SK-N-SH (cell line): ENCODE measurements around the gene CUX1. TPM values are rescaled to one million over a fixed set of nuclear protein-coding genes. Genes with fewer than 3 reads are reported as not detected.

Source experiments
- CTCF ChIA-PET: fragments of 300-600, 350-600 bp; formaldehyde crosslinking; extraction: SDS; loops from one replicate; lab custom pipeline; 2021; lab: Yijun Ruan, JAX
- POLR2A ChIA-PET: fragments of 350-600 bp; sonication (Branson Sonifier 250); formaldehyde crosslinking; extraction: SDS; loops from one replicate; lab custom pipeline; 2020; ENCODE audit warnings: antibody characterized with exemption, inconsistent platforms; lab: Yijun Ruan, JAX
- DNase-seq: peaks from one replicate; pipeline ENCODE4 v3.0.0; 2012
- H2AFZ ChIP-seq: fragments of 200-600 bp; sonication (generic); 2 replicates; pipeline ENCODE4 v1.8.1; 2016; ENCODE audit warnings: antibody characterized with exemption, mild to moderate bottlenecking, low read depth
- H3F3A ChIP-seq: fragments of 200-600 bp; sonication (generic); replicated peaks from 2 replicates; pipeline ENCODE3; 2016; ENCODE audit warnings: antibody characterized with exemption, mild to moderate bottlenecking; ENCODE audit not compliant: insufficient read depth
- H3K27ac ChIP-seq, 2 experiments: fragments of 200-500 bp in 1 of 2; fragments of 200-600 bp in 1 of 2; sonication (Bioruptor generic) in 1 of 2; sonication (generic), shearing (Covaris generic) in 1 of 2; 2 replicates each; pipeline versions ENCODE4 v1.5.1 to v1.6.1; 2014 to 2016; ENCODE audit warnings: low read depth in 2 of 2, inconsistent platforms in 1 of 2, low read length in 1 of 2, mild to moderate bottlenecking in 1 of 2, mixed read lengths in 1 of 2
- H3K27me3 ChIP-seq: fragments of 200-600 bp; sonication (generic), shearing (Covaris generic); 2 replicates; pipeline ENCODE4 v1.6.1; 2016; ENCODE audit warnings: mixed run types; ENCODE audit not compliant: insufficient read depth
- H3K36me3 ChIP-seq, 2 experiments: fragments of 200-500 bp in 1 of 2; fragments of 200-600 bp in 1 of 2; sonication (Bioruptor generic) in 1 of 2; sonication (generic) in 1 of 2; replicated peaks in 1 of 2; 2 replicates each; pipeline versions ENCODE3 to v1.5.1; 2014 to 2016; ENCODE audit warnings: low read length in 1 of 2, mild to moderate bottlenecking in 1 of 2; ENCODE audit not compliant: insufficient read depth in 2 of 2, control insufficient read depth in 1 of 2
- H3K4me1 ChIP-seq, 2 experiments: fragments of 200-500 bp in 1 of 2; fragments of 200-600 bp in 1 of 2; sonication (Bioruptor generic) in 1 of 2; sonication (generic), shearing (Covaris generic) in 1 of 2; 2 replicates each; pipeline versions ENCODE4 v1.5.1 to v1.6.1; 2014 to 2016; ENCODE audit warnings: low read depth in 1 of 2, low read length in 1 of 2, mixed run types in 1 of 2; ENCODE audit not compliant: insufficient read depth in 2 of 2, control insufficient read depth in 1 of 2
- H3K4me2 ChIP-seq: fragments of 200-600 bp; sonication (generic), shearing (Covaris generic); 2 replicates; pipeline ENCODE4 v1.6.1; 2017; ENCODE audit warnings: mixed run types
- H3K4me3 ChIP-seq, 2 experiments: fragments of 200-500 bp in 1 of 2; fragments of 200-600 bp in 1 of 2; sonication (Bioruptor generic) in 1 of 2; sonication (generic), shearing (Covaris generic) in 1 of 2; 2 replicates each; pipeline versions ENCODE4 v1.5.1 to v1.8.1; 2014 to 2016; ENCODE audit warnings: low read depth in 2 of 2, inconsistent platforms in 1 of 2, low read length in 1 of 2, mild to moderate bottlenecking in 1 of 2, mixed read lengths in 1 of 2, moderate library complexity in 1 of 2
- H3K79me2 ChIP-seq: fragments of 200-600 bp; sonication (generic); 2 replicates; pipeline ENCODE4 v1.8.1; 2017; ENCODE audit warnings: mild to moderate bottlenecking; ENCODE audit not compliant: insufficient read depth
- H3K9ac ChIP-seq: fragments of 200-600 bp; sonication (generic); 2 replicates; pipeline ENCODE4 v1.6.1; 2017; ENCODE audit warnings: mixed run types
- H3K9me2 ChIP-seq: fragments of 200-600 bp; sonication (generic); 2 replicates; pipeline ENCODE4 v1.6.1; 2017; ENCODE audit warnings: mixed run types
- H3K9me3 ChIP-seq: fragments of 200-600 bp; sonication (generic); 2 replicates; pipeline ENCODE4 v1.6.1; 2017; ENCODE audit warnings: mixed run types, mild to moderate bottlenecking, moderate library complexity
- H4K20me1 ChIP-seq: fragments of 200-600 bp; sonication (generic); 2 replicates; pipeline ENCODE4 v1.6.1; 2017; ENCODE audit warnings: mild to moderate bottlenecking, mixed run types; ENCODE audit not compliant: insufficient read depth
- CHD2 ChIP-seq: fragments of 150-350 bp; IDR thresholded peaks from 2 replicates; pipeline ENCODE4 v1.6.1; 2018; ENCODE audit warnings: low read length; ENCODE audit not compliant: partially characterized antibody
- ELF1 ChIP-seq: IDR thresholded peaks from 2 replicates; pipeline ENCODE4 v1.4.0; 2012
- FOXJ3 ChIP-seq: sonication (generic); formaldehyde crosslinking; IDR thresholded peaks from 2 replicates; pipeline ENCODE4 v1.5.1; 2020; ENCODE audit warnings: mild to moderate bottlenecking, missing genetic modification reagents
- FOXM1 ChIP-seq: IDR thresholded peaks from 2 replicates; pipeline ENCODE4 v1.4.0; 2012; ENCODE audit warnings: low read depth, mild to moderate bottlenecking
- GABPA ChIP-seq: IDR thresholded peaks from 2 replicates; pipeline ENCODE4 v1.4.0; 2012; ENCODE audit warnings: low read depth, mild to moderate bottlenecking
- GATA2 ChIP-seq: sonication (generic); formaldehyde crosslinking; IDR thresholded peaks from 2 replicates; pipeline ENCODE4 v1.5.0; 2020; ENCODE audit warnings: mild to moderate bottlenecking, missing genetic modification reagents
- MEF2A ChIP-seq: IDR thresholded peaks from 2 replicates; pipeline ENCODE4 v1.4.0; 2012; ENCODE audit warnings: low read depth, borderline replicate concordance
- NRF1 ChIP-seq: IDR thresholded peaks from 2 replicates; pipeline ENCODE4 v1.6.1; 2012; ENCODE audit warnings: low read depth, mild to moderate bottlenecking, low read length
- RCOR1 ChIP-seq: fragments of 150-350 bp; IDR thresholded peaks from 2 replicates; pipeline ENCODE4 v1.6.1; 2017; ENCODE audit warnings: antibody characterized with exemption, low read length
- RFX5 ChIP-seq: IDR thresholded peaks from 2 replicates; pipeline ENCODE4 v1.6.1; 2012; ENCODE audit warnings: mild to moderate bottlenecking, improper control_type of control experiment, low read length
- SMC3 ChIP-seq: IDR thresholded peaks from 2 replicates; pipeline ENCODE4 v1.6.1; 2012; ENCODE audit warnings: low read depth, low read length, improper control_type of control experiment
- YY1 ChIP-seq: IDR thresholded peaks from 2 replicates; pipeline ENCODE4 v1.4.0; 2012; ENCODE audit warnings: low read depth, mild to moderate bottlenecking
- WGBS: methylation state at CpG from one replicate; pipeline ENCODE4 v1.1.6; 2017; ENCODE audit warnings: low lambda C conversion rate; 5-methylcytosine and 5-hydroxymethylcytosine counted together
- polyA plus RNA-seq, 3 experiments: library from polyadenylated mRNA; depleted of rRNA; stranded (reverse); fragments of >200 nt; gene quantifications; 2 replicates each; pipeline ENCODE4 v1.2.3, GENCODE V29; 2012
- TF ChIP-seq, protein P1 (sequence below): IDR thresholded peaks from 2 replicates; pipeline ENCODE4 v1.6.1; 2012; ENCODE audit warnings: mild to moderate bottlenecking, low read depth, low read length, moderate library complexity
- TF ChIP-seq, protein P2 (sequence below): fragments of 150-350 bp; IDR thresholded peaks from 2 replicates; pipeline ENCODE4 v1.6.1; 2016; ENCODE audit warnings: mild to moderate bottlenecking, low read depth, low read length
- TF ChIP-seq, protein P3 (sequence below): fragments of 150-350 bp; IDR thresholded peaks from 2 replicates; pipeline ENCODE4 v1.6.1; 2017; ENCODE audit warnings: antibody characterized with exemption, low read length, low read depth, borderline replicate concordance
- TF ChIP-seq, protein P4 (sequence below): IDR thresholded peaks from 2 replicates; pipeline ENCODE4 v1.4.0; 2012; ENCODE audit warnings: low read depth, borderline replicate concordance
- TF ChIP-seq, protein P5 (sequence below): fragments of 200-600 bp; sonication (generic); IDR thresholded peaks from 2 replicates; pipeline ENCODE4 v1.6.1; 2017; ENCODE audit warnings: antibody characterized with exemption, mild to moderate bottlenecking, moderate library complexity

Gene CUX1
- polyA plus RNA-seq, 1 of the 3 experiments (the other 2 are of a cell fraction) = 68.6 TPM

DNA sequence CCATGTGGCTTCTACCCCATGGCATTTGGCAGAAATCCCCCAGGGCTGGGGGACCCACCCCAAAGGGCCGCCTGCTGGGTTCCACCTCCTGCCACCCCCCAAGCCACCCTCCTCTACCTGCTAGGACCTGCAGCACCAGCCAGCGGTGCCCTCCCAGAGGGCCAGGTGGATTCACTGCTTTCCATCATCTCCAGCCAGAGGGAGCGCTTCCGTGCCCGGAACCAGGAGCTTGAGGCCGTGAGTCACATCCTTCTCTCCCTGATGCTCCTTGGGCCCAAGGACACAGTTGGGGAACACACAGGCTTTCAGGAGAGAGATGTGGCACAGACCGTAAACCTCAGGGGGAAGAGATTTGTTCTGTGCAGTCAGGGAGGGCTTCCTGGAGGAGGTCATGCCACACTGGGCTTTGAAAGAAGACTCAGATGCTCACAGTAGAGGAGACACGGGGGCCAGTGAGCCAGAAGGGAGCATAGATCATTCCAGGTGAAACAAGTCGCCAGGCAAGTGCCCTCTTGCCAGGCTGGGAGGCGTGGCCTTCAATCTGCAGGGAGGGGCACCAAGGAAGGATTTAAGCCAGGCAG is 457.8 kb downstream of the CUX1 start:
- H3K9me2 ChIP-seq = no peaks in the 10 kb centered on the region
- H3K4me2 ChIP-seq = no peak overlapping the region
- H3K27me3 ChIP-seq = no peaks in the 10 kb centered on the region
- POLR2A ChIA-PET = no interaction called here
- H3F3A ChIP-seq = no peaks in the 10 kb centered on the region
- peaks cover 0 to 18% of the 10 kb centered on the region in 2 experiments; a peak in 1 of 4 replicates for H3K4me1 ChIP-seq
- H3K27ac ChIP-seq = no peak overlapping the region
- CTCF ChIA-PET = interaction anchor here (6.8 to 7.9 kb wide), 3 partner anchors 116 to 730 kb away, joined by 71 to 119 read pairs (median 82); no protein-coding TSS in a partner anchor
- H4K20me1 ChIP-seq = no peaks in the 10 kb centered on the region; the same call in 1 of the 2 replicates
- H3K9ac ChIP-seq = no peak overlapping the region
- WGBS = 97% methylated on average over 10 of the region's 10 CpGs
- DNase-seq = no peak
- H3K9me3 ChIP-seq = no peaks in the 10 kb centered on the region
- TF ChIP-seq GATA2 = no peak
- no peak for TF ChIP-seq YY1
- TF ChIP-seq RCOR1 = no peak
- TF ChIP-seq FOXJ3 (CRISPR knock-in tag) = no peak
- TF ChIP-seq, protein P1, sequence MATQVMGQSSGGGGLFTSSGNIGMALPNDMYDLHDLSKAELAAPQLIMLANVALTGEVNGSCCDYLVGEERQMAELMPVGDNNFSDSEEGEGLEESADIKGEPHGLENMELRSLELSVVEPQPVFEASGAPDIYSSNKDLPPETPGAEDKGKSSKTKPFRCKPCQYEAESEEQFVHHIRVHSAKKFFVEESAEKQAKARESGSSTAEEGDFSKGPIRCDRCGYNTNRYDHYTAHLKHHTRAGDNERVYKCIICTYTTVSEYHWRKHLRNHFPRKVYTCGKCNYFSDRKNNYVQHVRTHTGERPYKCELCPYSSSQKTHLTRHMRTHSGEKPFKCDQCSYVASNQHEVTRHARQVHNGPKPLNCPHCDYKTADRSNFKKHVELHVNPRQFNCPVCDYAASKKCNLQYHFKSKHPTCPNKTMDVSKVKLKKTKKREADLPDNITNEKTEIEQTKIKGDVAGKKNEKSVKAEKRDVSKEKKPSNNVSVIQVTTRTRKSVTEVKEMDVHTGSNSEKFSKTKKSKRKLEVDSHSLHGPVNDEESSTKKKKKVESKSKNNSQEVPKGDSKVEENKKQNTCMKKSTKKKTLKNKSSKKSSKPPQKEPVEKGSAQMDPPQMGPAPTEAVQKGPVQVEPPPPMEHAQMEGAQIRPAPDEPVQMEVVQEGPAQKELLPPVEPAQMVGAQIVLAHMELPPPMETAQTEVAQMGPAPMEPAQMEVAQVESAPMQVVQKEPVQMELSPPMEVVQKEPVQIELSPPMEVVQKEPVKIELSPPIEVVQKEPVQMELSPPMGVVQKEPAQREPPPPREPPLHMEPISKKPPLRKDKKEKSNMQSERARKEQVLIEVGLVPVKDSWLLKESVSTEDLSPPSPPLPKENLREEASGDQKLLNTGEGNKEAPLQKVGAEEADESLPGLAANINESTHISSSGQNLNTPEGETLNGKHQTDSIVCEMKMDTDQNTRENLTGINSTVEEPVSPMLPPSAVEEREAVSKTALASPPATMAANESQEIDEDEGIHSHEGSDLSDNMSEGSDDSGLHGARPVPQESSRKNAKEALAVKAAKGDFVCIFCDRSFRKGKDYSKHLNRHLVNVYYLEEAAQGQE = no peak
- TF ChIP-seq FOXM1 = no peak
- no peak for TF ChIP-seq SMC3
- no peak for TF ChIP-seq NRF1
- TF ChIP-seq, protein P2, sequence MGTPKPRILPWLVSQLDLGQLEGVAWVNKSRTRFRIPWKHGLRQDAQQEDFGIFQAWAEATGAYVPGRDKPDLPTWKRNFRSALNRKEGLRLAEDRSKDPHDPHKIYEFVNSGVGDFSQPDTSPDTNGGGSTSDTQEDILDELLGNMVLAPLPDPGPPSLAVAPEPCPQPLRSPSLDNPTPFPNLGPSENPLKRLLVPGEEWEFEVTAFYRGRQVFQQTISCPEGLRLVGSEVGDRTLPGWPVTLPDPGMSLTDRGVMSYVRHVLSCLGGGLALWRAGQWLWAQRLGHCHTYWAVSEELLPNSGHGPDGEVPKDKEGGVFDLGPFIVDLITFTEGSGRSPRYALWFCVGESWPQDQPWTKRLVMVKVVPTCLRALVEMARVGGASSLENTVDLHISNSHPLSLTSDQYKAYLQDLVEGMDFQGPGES = no peak
- TF ChIP-seq, protein P3, sequence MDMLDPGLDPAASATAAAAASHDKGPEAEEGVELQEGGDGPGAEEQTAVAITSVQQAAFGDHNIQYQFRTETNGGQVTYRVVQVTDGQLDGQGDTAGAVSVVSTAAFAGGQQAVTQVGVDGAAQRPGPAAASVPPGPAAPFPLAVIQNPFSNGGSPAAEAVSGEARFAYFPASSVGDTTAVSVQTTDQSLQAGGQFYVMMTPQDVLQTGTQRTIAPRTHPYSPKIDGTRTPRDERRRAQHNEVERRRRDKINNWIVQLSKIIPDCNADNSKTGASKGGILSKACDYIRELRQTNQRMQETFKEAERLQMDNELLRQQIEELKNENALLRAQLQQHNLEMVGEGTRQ = no peak
- no peak for TF ChIP-seq RFX5
- no peak for TF ChIP-seq GABPA
- no peak for TF ChIP-seq ELF1
- TF ChIP-seq, protein P4, sequence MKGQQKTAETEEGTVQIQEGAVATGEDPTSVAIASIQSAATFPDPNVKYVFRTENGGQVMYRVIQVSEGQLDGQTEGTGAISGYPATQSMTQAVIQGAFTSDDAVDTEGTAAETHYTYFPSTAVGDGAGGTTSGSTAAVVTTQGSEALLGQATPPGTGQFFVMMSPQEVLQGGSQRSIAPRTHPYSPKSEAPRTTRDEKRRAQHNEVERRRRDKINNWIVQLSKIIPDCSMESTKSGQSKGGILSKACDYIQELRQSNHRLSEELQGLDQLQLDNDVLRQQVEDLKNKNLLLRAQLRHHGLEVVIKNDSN = no peak
- TF ChIP-seq CHD2 = no peak
- TF ChIP-seq, protein P5, sequence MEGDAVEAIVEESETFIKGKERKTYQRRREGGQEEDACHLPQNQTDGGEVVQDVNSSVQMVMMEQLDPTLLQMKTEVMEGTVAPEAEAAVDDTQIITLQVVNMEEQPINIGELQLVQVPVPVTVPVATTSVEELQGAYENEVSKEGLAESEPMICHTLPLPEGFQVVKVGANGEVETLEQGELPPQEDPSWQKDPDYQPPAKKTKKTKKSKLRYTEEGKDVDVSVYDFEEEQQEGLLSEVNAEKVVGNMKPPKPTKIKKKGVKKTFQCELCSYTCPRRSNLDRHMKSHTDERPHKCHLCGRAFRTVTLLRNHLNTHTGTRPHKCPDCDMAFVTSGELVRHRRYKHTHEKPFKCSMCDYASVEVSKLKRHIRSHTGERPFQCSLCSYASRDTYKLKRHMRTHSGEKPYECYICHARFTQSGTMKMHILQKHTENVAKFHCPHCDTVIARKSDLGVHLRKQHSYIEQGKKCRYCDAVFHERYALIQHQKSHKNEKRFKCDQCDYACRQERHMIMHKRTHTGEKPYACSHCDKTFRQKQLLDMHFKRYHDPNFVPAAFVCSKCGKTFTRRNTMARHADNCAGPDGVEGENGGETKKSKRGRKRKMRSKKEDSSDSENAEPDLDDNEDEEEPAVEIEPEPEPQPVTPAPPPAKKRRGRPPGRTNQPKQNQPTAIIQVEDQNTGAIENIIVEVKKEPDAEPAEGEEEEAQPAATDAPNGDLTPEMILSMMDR = no peak
- no peak for TF ChIP-seq MEF2A
- no peaks in the 10 kb centered on the region for H3K36me3 ChIP-seq
- H3K4me3 ChIP-seq = no peak overlapping the region
- H2AFZ ChIP-seq = no peak overlapping the region
- no peaks in the 10 kb centered on the region for H3K79me2 ChIP-seq
